Smooth muscle cell (in vitro differentiated cells): ENCODE measurements around the gene TNRC6C. TPM values are rescaled to one million over a fixed set of nuclear protein-coding genes. Genes with fewer than 3 reads are reported as not detected.

Experiments
- DNase-seq: peaks from one replicate; lab custom pipeline; 2025; ENCODE audit not compliant: unreplicated experiment; lab: John Stamatoyannopoulos, UW
- H2AFZ ChIP-seq: fragments of 200-600 bp; sonication (generic); 2 replicates; pipeline ENCODE4 v1.6.0; 2016; ENCODE audit warnings: antibody characterized with exemption, low read depth, mild to moderate bottlenecking
- H3F3A ChIP-seq: fragments of 200-600 bp; sonication (generic); 2 replicates; pipeline ENCODE4 v1.6.0; 2017; ENCODE audit warnings: antibody characterized with exemption, low read depth
- H3K27ac ChIP-seq: fragments of 200-600 bp; sonication (generic); 2 replicates; pipeline ENCODE4 v1.5.1; 2016; ENCODE audit warnings: low read depth, mild to moderate bottlenecking
- H3K27me3 ChIP-seq: fragments of 200-600 bp; sonication (generic); 2 replicates; pipeline ENCODE4 v1.6.1; 2016; ENCODE audit warnings: low read depth, mild to moderate bottlenecking
- H3K36me3 ChIP-seq: fragments of 200-600 bp; sonication (generic); 2 replicates; pipeline ENCODE4 v1.5.1; 2016; ENCODE audit warnings: low read depth
- H3K4me1 ChIP-seq: fragments of 200-600 bp; sonication (generic); 2 replicates; pipeline ENCODE4 v1.5.1; 2016; ENCODE audit warnings: low read depth
- H3K4me2 ChIP-seq: fragments of 200-600 bp; sonication (generic); 2 replicates; pipeline ENCODE4 v1.6.0; 2016; ENCODE audit warnings: mild to moderate bottlenecking
- H3K4me3 ChIP-seq: fragments of 200-600 bp; sonication (generic); 2 replicates; pipeline ENCODE4 v1.5.1; 2016; ENCODE audit warnings: mild to moderate bottlenecking
- H3K79me2 ChIP-seq: fragments of 200-600 bp; sonication (generic); 2 replicates; pipeline ENCODE4 v1.6.0; 2016; ENCODE audit warnings: low read depth, mild to moderate bottlenecking
- H3K9ac ChIP-seq: fragments of 200-600 bp; sonication (generic); 2 replicates; pipeline ENCODE4 v1.6.0; 2016; ENCODE audit warnings: low read depth
- H3K9me3 ChIP-seq: fragments of 200-600 bp; sonication (generic); replicated peaks from 2 replicates; pipeline ENCODE4 v1.5.1; 2016; ENCODE audit warnings: low read depth
- H4K20me1 ChIP-seq: fragments of 200-600 bp; sonication (generic); 2 replicates; pipeline ENCODE4 v1.6.0; 2016; ENCODE audit warnings: low read depth
- CTCF ChIP-seq: fragments of 200-600 bp; sonication (generic); IDR thresholded peaks from 2 replicates; pipeline ENCODE4 v1.5.1; 2017; ENCODE audit warnings: borderline replicate concordance, mild to moderate bottlenecking, antibody characterized with exemption; ENCODE audit not compliant: insufficient read depth, poor library complexity, severe bottlenecking
- WGBS: methylation state at CpG from one replicate; pipeline ENCODE4 v1.1.7; 2016; ENCODE audit warnings: low lambda C conversion rate; 5-methylcytosine and 5-hydroxymethylcytosine counted together
- polyA plus RNA-seq: library from polyadenylated mRNA; unstranded; fragments of >200 nt; fragmentation: Nextera tagmentation; extraction: Ambion mirVana; gene quantifications from 2 replicates; pipeline ENCODE4 v1.2.1, GENCODE V29; 2016
- total RNA-seq: library from RNA; depleted of rRNA; stranded (reverse); fragments of >200 nt; gene quantifications from 2 replicates; pipeline ENCODE4 v1.2.3, GENCODE V29; 2014

Gene TNRC6C
- total and polyA plus RNA-seq, 2 experiments from 2014 or later, result 2.4 to 3.9 TPM

GRCh38 chr17:78086740-78087139 lies 128.2 kb downstream of the TNRC6C start:
- H3K4me2 ChIP-seq, result no peak overlapping the region
- no peak overlapping the region for H3K9ac ChIP-seq
- H3K27me3 ChIP-seq, result no peaks in the 10 kb centered on the region
- H4K20me1 ChIP-seq, result no peaks in the 10 kb centered on the region
- no peaks in the 10 kb centered on the region for H3F3A ChIP-seq
- DNase-seq, result no peak
- TF ChIP-seq CTCF, result no peak
- no peaks in the 10 kb centered on the region for H3K79me2 ChIP-seq
- H3K27ac ChIP-seq, result no peak overlapping the region
- H3K4me3 ChIP-seq, result no peak overlapping the region
- H3K9me3 ChIP-seq, result no peaks in the 10 kb centered on the region
- no peak overlapping the region for H2AFZ ChIP-seq
- H3K36me3 ChIP-seq, result peaks cover under 1% of the 10 kb centered on the region
- H3K4me1 ChIP-seq, result no peaks in the 10 kb centered on the region
- 98% methylated on average over 13 of the region's 13 CpGs for WGBS

- 100% methylated on average over 1 of the region's 1 CpG for WGBS
- Histone ChIP-seq H3F3A (no peaks in the 10 kb centered on the region), H3K9me3 (no peaks in the 10 kb centered on the region), H3K27me3 (no peaks in the 10 kb centered on the region), H4K20me1 (no peaks in the 10 kb centered on the region), H3K36me3 (peaks cover 13% of the 10 kb centered on the region), H3K79me2 (no peaks in the 10 kb centered on the region), H3K4me3 (no peak overlapping the region), H2AFZ (no peak overlapping the region), H3K27ac (no peak overlapping the region), H3K4me1 (no peaks in the 10 kb centered on the region), H3K9ac (no peak overlapping the region), H3K4me2 (no peak overlapping the region)
- no peak for DNase-seq
- no peak for TF ChIP-seq CTCF
These were observed 130.0 kb downstream of the TNRC6C start for GRCh38 chr17:78088529-78088928.

- no peak for TF ChIP-seq CTCF
- H3K4me2 ChIP-seq, result no peak overlapping the region
- peaks cover 13% of the 10 kb centered on the region for H3K36me3 ChIP-seq
- H3K4me1 ChIP-seq, result no peaks in the 10 kb centered on the region
- H3K9me3 ChIP-seq, result no peaks in the 10 kb centered on the region
- H3K79me2 ChIP-seq, result no peaks in the 10 kb centered on the region
- WGBS, result 91% methylated on average over 7 of the region's 7 CpGs
- H2AFZ ChIP-seq, result no peak overlapping the region
- no peaks in the 10 kb centered on the region for H4K20me1 ChIP-seq
- no peak overlapping the region for H3K4me3 ChIP-seq
- no peaks in the 10 kb centered on the region for H3K27me3 ChIP-seq
- DNase-seq, result no peak
- H3K9ac ChIP-seq, result no peak overlapping the region
- H3F3A ChIP-seq, result no peaks in the 10 kb centered on the region
- no peak overlapping the region for H3K27ac ChIP-seq
These were observed 131.2 kb downstream of the TNRC6C start for GRCh38 chr17:78089576-78090281.

GRCh38 chr17:78092794-78093324 lies 134.4 kb downstream of the TNRC6C start:
- H3K4me3 ChIP-seq, result no peak overlapping the region
- H3K27me3 ChIP-seq, result no peaks in the 10 kb centered on the region
- H3K4me1 ChIP-seq, result no peaks in the 10 kb centered on the region
- no peaks in the 10 kb centered on the region for H4K20me1 ChIP-seq
- no peak overlapping the region for H3K4me2 ChIP-seq
- H3K27ac ChIP-seq, result no peak overlapping the region
- H3K9me3 ChIP-seq, result no peaks in the 10 kb centered on the region
- H3F3A ChIP-seq, result no peaks in the 10 kb centered on the region
- TF ChIP-seq CTCF, result no peak
- no peak overlapping the region for H2AFZ ChIP-seq
- DNase-seq, result no peak
- H3K36me3 ChIP-seq, result peaks cover 13% of the 10 kb centered on the region
- no peaks in the 10 kb centered on the region for H3K79me2 ChIP-seq
- H3K9ac ChIP-seq, result no peak overlapping the region
- 92% methylated on average over 6 of the region's 6 CpGs for WGBS
